Midbrain (tissue), 1 donor: ENCODE measurements around the gene NINL.

Experiments used
- DNase-seq: peaks from one replicate; lab custom pipeline; 2025; lab: John Stamatoyannopoulos, UW

NINL gene

DNA sequence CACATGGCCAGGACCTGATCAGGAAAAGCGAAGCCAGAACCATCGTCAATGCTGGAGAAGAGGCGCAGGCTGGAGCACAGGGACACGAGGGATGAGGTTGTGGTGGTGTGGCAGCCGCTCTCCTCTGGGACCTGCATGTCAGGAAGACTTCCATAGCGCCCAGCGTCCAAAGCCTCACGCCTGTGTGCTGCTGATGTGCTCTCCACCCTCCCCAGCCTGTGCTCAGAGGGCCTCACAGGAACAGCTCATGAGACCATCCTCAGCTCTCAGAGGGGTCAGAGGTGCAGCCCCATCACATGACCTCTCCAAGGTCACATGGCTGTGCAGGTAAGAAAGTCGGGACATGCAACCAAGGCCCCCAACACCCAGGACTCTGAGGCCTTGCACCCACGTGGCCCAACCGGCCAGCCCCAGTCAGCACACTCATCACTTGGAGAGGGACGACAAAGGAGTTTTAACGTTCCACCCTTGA, 84.4 kb downstream of the NINL start:
- no peak for DNase-seq

DNA sequence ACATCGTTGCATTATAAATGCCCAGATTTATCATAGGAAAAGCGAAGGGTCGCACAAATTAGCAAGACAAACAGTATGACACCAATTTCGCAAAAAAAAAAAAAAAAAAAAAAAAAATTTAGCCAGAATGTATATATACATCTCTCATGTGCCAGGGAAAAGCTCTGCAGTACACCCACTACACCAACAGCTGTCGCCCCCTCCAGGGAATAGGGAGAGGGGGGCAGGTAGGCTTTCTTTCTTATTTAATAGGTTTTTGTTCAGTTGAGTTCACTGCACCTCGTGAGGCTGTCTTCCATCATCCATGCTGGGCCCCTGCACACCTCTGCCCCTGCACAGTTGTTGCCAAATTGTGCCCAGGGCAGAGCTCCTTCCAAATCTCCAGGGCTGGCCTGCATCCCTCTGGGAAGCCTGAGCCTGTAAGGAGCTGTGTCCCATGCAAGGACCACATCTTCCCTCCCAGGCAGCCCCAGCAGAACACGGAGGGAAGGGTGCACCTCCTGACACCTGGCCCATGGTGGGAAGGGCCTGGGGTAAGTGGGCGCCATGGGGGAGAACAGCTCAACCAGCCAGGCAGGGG, 85.4 kb downstream of the NINL start:
- no peak for DNase-seq

GRCh38 chr20:25499031-25499430, 86.3 kb downstream of the NINL start:
- no peak for DNase-seq

GRCh38 chr20:25498280-25498606, 87.1 kb downstream of the NINL start:
- DNase-seq, result no peak

- no peak for DNase-seq
Observed at GRCh38 chr20:25497586-25498279, 87.6 kb downstream of the NINL start.

GRCh38 chr20:25496968-25497401, 88.3 kb downstream of the NINL start:
- no peak for DNase-seq

- DNase-seq, result no peak
Observed at GRCh38 chr20:25496165-25496967, 89.0 kb downstream of the NINL start.

DNA sequence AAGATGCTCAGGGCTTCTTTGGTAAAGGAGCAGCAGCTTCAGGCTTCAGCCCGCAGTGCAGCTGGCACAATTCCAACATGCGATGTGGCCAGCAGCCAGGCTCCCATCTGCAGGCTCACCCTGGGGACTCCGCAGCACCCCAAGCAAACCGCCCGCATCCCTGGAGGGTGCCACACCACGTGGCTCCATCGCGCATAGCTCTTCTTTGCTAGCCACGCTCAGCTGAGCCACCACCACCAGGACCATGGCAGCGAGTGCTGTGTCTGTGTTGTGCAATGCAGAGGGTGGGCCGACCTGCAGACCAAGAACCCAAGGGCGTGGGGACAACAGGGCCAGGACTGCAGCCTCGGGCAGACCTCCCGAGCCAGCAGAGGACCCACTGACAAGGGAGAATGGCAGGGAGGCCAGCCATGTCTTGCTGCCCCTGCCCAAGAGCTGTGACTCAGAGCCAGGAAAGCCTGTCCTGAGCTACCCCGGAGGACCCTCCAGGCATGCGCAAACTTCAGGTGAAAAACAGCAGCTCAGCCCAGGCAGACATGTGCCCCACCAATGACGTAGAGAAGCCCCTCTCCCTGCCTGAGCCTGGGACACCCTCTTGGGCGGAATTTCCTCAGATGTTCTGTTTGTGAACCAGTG, 90.0 kb downstream of the NINL start:
- no peak for DNase-seq

- no peak for DNase-seq
Observed at GRCh38 chr20:25494506-25495188, 90.7 kb downstream of the NINL start.

DNA sequence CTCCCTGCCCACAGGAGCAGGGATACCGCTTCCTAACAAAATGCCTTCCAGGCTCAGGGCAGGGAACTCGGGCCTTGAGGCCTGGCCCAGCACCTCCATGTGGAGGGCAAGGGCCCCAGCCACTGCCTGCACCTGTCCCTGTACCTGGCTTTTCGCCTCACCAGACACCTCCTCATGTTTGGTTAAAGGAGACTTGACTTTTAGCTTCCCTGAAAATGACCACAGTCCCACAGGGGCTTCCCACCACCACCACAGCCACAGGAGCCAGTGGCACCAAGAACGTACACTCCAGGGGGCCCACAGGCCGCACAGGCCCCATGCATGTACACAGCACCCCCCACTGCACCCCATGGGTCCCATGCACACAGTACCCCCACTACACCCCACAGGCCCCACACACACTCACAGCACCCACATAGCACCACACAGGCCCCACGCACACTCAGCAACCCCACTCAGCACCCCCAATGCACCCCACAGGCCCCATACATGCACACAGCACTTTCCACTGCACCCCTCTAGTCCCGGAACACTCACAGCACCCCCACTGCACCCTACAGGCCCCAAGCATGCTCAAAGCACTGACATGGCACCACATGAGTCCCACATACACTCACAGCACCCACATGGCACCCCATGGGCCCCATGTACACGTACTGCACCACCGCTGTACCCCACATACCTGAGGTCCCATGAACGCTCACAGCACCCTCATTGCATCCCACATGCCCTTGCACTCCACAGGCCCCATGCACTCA, 91.4 kb downstream of the NINL start:
- no peak for DNase-seq

- no peak for DNase-seq
Observed at GRCh38 chr20:25493137-25493536, 92.2 kb downstream of the NINL start.

- no peak for DNase-seq
Observed at GRCh38 chr20:25491446-25492038, 93.8 kb downstream of the NINL start.

DNA sequence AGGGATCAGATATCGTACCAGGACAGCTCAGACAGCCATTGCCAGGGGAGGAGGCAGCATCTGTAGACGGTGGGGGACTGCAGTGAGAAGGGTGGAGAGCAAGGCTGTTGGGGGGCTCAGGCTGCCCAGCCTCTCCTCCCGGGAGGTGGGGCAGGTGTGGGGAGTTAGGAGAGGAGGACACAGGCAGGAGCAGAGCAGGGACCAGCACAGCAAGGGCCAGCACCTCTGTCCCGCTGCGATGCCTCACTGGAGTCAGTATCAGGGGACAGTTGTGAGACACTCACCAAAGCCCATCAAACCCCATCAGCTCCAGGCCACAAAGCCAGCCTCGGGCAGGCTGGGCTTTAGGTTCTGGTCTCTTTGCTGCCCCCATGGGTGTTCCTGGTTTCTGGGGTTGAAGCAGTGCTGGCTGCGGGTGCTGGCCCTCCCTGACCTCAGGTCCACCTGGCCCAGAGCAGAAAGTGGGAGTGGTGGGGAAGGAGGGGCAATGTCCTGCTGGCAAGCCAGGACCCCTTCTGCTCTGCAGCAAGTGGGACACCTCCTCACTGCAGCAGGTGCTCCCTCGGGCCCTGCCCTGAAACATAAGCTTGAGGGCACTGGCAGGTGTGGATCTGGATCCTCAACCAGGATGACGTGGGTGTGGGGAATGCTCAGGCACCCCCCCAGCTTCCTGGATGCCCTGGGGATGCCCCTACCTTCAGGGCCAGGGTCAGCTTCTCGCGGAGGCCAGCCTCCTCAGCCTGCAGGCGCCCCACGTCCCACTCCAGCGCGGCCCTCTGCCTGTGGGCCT, 94.5 kb downstream of the NINL start:
- DNase-seq, result no peak

- DNase-seq, result no peak
Observed at GRCh38 chr20:25489221-25489871, 96.0 kb downstream of the NINL start.

DNA sequence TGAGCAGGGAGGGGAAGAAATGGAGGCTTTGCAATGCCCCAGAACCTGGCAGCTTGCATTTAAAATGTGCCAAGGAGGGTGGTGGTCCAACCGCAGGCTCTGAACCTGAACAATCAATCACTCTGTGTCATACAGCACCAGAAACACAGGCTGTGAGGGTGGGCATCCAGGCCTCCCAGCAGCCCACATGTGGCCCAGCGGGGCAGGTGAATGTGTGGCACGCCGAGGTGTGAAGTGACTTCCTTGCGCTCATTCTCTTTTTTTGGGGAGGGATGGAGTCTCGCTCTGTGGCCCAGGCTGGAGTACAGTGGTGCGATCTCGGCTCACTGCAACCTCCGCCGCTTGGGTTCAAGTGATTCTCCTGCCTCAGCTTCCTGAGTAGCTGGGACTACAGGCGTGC, 97.4 kb downstream of the NINL start:
- no peak for DNase-seq

- no peak for DNase-seq
Observed at GRCh38 chr20:25487306-25487705, 98.0 kb downstream of the NINL start.

DNA sequence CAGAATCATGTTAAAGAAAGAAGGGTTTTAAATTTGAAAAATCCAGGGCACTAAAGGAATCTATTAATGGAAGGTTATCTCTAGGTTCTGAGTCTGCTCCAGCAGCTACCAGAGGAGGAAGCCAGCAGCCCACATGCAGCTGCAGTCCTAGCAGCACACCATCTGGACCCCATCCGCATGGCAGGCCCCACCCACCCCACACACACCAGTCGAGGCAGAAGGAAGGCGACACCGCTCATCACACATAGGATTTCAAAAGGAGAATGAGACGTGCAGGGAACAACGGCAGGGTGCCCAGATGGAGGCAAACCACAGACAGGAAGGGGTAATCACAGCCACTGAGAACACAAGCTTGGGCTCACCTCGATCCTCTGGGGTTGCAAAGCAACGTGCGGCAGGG, 99.0 kb downstream of the NINL start:
- DNase-seq, result no peak

- DNase-seq, result no peak
Observed at GRCh38 chr20:25485872-25486271, 99.5 kb downstream of the NINL start.

- no peak for DNase-seq
Observed at GRCh38 chr20:25484911-25485511, 100.3 kb downstream of the NINL start.
